Measurements from ENCODE around the gene PTPRK. TPM values are rescaled to one million over a fixed set of nuclear protein-coding genes. Genes with fewer than 3 reads are reported as not detected.

PTPRK gene
- total and polyA plus RNA-seq, 4 donors: 12.1 to 61.2 (median 29.1) TPM

DNA sequence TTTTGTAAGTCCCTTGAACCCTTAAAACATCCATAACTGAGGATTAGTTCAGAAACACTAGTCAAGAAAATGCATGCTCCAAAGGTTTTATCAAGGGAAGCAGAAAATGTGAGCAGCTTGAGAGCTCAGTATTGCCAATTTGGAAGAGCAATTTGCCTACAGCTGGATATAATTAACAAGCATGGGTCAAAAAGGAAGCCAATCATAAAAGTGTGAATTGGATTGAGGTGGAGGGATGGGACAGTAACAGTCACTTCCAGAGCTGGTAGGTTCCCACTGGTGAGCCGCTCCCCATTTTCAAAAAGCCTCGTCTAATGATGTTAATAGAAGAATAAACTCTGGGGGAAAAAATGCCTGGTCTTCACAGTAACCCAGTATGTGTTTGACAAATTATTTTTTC, 5.0 kb upstream of the PTPRK start:
- Histone ChIP-seq H3K27ac (ENCODE audit: low read depth in 1 of 2, low read length in 2 of 2) (no peak overlapping the region), H3K9ac (ENCODE audit: low read depth in 1 of 2, low read length in 2 of 2) (no peak overlapping the region), H3K4me1 (ENCODE audit: control insufficient read depth in 4 of 4, insufficient read depth in 4 of 4, low read length in 3 of 4) (peaks cover 0 to 6% (median 1%) of the 10 kb centered on the region in 4 donors), H3K9me3 (ENCODE audit: control insufficient read depth in 4 of 4, low read length in 3 of 4) (no peaks in the 10 kb centered on the region), H3K27me3 (ENCODE audit: control insufficient read depth in 4 of 4, insufficient read depth in 4 of 4, low read length in 3 of 4) (no peaks in the 10 kb centered on the region), H3K36me3 (ENCODE audit: control insufficient read depth in 4 of 4, insufficient read depth in 3 of 4, low read depth in 1 of 4, low read length in 3 of 4) (no peaks in the 10 kb centered on the region), H3K4me3 (ENCODE audit: low read depth in 1 of 3, low read length in 3 of 3) (no peak overlapping the region)
- 93% methylated on average over 2 of the region's 2 CpGs for WGBS
- no peak for DNase-seq (ENCODE audit: low spot score)
- TF ChIP-seq HNF4A (conservative IDR thresholded peaks at IDR 0.05) (no peak), RAD21 (IDR thresholded peaks at IDR 0.05) (no peak), EGR1 (IDR thresholded peaks at IDR 0.05; ENCODE audit: low read depth in 2 of 2) (no peak), FOXA2 (IDR thresholded peaks at IDR 0.05) (no peak), SP1 (IDR thresholded peaks at IDR 0.05) (no peak)
- TF ChIP-seq, protein P1, sequence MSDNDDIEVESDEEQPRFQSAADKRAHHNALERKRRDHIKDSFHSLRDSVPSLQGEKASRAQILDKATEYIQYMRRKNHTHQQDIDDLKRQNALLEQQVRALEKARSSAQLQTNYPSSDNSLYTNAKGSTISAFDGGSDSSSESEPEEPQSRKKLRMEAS (IDR thresholded peaks at IDR 0.05): no peak

DNA sequence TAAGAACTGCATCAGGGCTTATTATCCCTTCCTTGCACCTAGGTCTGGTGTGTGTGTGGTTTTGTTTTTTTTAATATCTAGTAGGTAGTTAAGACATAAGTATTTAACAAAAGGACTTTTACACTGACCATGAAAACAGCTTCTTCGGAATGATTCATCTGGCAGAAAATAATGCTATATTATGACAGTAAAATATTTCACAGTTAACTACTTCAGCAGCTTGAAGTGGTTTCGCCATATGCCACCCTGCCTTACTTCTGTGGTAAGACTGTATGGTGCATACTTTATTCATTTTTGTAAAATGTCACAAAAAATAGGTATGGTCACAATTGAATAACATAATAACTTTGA, 858 bp upstream of the PTPRK start:
- peak overlapping the region; percentile 64 to 95 for H3K9ac ChIP-seq (ENCODE audit: low read depth in 1 of 2, low read length in 2 of 2)
- peak overlapping the region; percentile 45 to 64 (median 61) for H3K4me3 ChIP-seq (ENCODE audit: low read depth in 1 of 3, low read length in 3 of 3)
- H3K4me1 ChIP-seq (ENCODE audit: control insufficient read depth in 4 of 4, insufficient read depth in 4 of 4, low read length in 3 of 4): peaks cover 2 to 32% (median 18%) of the 10 kb centered on the region in 4 donors
- DNase-seq (ENCODE audit: low spot score): no peak
- WGBS: 46% methylated on average over 2 of the region's 2 CpGs
- H3K27me3 ChIP-seq (ENCODE audit: control insufficient read depth in 4 of 4, insufficient read depth in 4 of 4, low read length in 3 of 4): no peaks in the 10 kb centered on the region
- peak overlapping the region; percentile 88 to 97 for H3K27ac ChIP-seq (ENCODE audit: low read depth in 1 of 2, low read length in 2 of 2)
- no peaks in the 10 kb centered on the region for H3K36me3 ChIP-seq (ENCODE audit: control insufficient read depth in 4 of 4, insufficient read depth in 3 of 4, low read depth in 1 of 4, low read length in 3 of 4)
- H3K9me3 ChIP-seq (ENCODE audit: control insufficient read depth in 4 of 4, low read length in 3 of 4): no peaks in the 10 kb centered on the region
- TF ChIP-seq, protein P2, sequence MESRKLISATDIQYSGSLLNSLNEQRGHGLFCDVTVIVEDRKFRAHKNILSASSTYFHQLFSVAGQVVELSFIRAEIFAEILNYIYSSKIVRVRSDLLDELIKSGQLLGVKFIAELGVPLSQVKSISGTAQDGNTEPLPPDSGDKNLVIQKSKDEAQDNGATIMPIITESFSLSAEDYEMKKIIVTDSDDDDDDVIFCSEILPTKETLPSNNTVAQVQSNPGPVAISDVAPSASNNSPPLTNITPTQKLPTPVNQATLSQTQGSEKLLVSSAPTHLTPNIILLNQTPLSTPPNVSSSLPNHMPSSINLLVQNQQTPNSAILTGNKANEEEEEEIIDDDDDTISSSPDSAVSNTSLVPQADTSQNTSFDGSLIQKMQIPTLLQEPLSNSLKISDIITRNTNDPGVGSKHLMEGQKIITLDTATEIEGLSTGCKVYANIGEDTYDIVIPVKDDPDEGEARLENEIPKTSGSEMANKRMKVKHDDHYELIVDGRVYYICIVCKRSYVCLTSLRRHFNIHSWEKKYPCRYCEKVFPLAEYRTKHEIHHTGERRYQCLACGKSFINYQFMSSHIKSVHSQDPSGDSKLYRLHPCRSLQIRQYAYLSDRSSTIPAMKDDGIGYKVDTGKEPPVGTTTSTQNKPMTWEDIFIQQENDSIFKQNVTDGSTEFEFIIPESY (IDR thresholded peaks at IDR 0.05): no peak
- TF ChIP-seq, protein P3, sequence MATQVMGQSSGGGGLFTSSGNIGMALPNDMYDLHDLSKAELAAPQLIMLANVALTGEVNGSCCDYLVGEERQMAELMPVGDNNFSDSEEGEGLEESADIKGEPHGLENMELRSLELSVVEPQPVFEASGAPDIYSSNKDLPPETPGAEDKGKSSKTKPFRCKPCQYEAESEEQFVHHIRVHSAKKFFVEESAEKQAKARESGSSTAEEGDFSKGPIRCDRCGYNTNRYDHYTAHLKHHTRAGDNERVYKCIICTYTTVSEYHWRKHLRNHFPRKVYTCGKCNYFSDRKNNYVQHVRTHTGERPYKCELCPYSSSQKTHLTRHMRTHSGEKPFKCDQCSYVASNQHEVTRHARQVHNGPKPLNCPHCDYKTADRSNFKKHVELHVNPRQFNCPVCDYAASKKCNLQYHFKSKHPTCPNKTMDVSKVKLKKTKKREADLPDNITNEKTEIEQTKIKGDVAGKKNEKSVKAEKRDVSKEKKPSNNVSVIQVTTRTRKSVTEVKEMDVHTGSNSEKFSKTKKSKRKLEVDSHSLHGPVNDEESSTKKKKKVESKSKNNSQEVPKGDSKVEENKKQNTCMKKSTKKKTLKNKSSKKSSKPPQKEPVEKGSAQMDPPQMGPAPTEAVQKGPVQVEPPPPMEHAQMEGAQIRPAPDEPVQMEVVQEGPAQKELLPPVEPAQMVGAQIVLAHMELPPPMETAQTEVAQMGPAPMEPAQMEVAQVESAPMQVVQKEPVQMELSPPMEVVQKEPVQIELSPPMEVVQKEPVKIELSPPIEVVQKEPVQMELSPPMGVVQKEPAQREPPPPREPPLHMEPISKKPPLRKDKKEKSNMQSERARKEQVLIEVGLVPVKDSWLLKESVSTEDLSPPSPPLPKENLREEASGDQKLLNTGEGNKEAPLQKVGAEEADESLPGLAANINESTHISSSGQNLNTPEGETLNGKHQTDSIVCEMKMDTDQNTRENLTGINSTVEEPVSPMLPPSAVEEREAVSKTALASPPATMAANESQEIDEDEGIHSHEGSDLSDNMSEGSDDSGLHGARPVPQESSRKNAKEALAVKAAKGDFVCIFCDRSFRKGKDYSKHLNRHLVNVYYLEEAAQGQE (IDR thresholded peaks at IDR 0.05): no peak
- no peak for TF ChIP-seq RXRA (IDR thresholded peaks at IDR 0.05)
- TF ChIP-seq SP1 (IDR thresholded peaks at IDR 0.05): no peak
- no peak for TF ChIP-seq GABPA (IDR thresholded peaks at IDR 0.05 in 1 of 2, conservative IDR thresholded peaks at IDR 0.05 in 1 of 2)
- TF ChIP-seq FOXA1 (IDR thresholded peaks at IDR 0.05): no peak
- TF ChIP-seq TAF1 (conservative IDR thresholded peaks at IDR 0.05): no peak
- TF ChIP-seq, protein P4, sequence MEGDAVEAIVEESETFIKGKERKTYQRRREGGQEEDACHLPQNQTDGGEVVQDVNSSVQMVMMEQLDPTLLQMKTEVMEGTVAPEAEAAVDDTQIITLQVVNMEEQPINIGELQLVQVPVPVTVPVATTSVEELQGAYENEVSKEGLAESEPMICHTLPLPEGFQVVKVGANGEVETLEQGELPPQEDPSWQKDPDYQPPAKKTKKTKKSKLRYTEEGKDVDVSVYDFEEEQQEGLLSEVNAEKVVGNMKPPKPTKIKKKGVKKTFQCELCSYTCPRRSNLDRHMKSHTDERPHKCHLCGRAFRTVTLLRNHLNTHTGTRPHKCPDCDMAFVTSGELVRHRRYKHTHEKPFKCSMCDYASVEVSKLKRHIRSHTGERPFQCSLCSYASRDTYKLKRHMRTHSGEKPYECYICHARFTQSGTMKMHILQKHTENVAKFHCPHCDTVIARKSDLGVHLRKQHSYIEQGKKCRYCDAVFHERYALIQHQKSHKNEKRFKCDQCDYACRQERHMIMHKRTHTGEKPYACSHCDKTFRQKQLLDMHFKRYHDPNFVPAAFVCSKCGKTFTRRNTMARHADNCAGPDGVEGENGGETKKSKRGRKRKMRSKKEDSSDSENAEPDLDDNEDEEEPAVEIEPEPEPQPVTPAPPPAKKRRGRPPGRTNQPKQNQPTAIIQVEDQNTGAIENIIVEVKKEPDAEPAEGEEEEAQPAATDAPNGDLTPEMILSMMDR (IDR thresholded peaks at IDR 0.05; ENCODE audit: low read depth, low read length, missing input control): no peak
- TF ChIP-seq HNF4A (conservative IDR thresholded peaks at IDR 0.05): no peak

Measured in liver (tissue), 9 donors.